ENCODE measurements around the gene TET3. TPM values are rescaled to one million over a fixed set of nuclear protein-coding genes. Genes with fewer than 3 reads are reported as not detected.

Gene TET3
- polyA plus RNA-seq, 1 donor from 2014 or later, result 18.2 TPM

GRCh38 chr2:73983322-73984202 is 1.1 kb upstream of the TET3 start:
- peaks cover 32% of the 10 kb centered on the region for H3K79me2 ChIP-seq (replicated peaks; ENCODE audit: insufficient read depth, low read length)
- H3K36me3 ChIP-seq (ENCODE audit: insufficient read depth, low read length), result no peaks in the 10 kb centered on the region
- H3K9me3 ChIP-seq (ENCODE audit: low read length), result no peaks in the 10 kb centered on the region
- H3K9ac ChIP-seq (ENCODE audit: low read length), result peak overlapping the region; percentile 87
- peak; percentile 9 for TF ChIP-seq SMC3 (conservative IDR thresholded peaks at IDR 0.05; ENCODE audit: poor library complexity)
- TF ChIP-seq POLR2AphosphoS5 (IDR thresholded peaks at IDR 0.05), result no peak
- TF ChIP-seq EZH2 (IDR thresholded peaks at IDR 0.05; ENCODE audit: borderline replicate concordance, insufficient read depth, low read length, poor library complexity, severe bottlenecking), result no peak
- TF ChIP-seq EP300 (conservative IDR thresholded peaks at IDR 0.05; ENCODE audit: poor library complexity, severe bottlenecking), result no peak
- TF ChIP-seq REST (IDR thresholded peaks at IDR 0.05; ENCODE audit: borderline replicate concordance), result no peak
- no peak for TF ChIP-seq MXI1 (conservative IDR thresholded peaks at IDR 0.05; ENCODE audit: poor library complexity, severe bottlenecking)
- no peak for TF ChIP-seq RAD21 (conservative IDR thresholded peaks at IDR 0.05)
- no peak for TF ChIP-seq TAF1 (IDR thresholded peaks at IDR 0.05; ENCODE audit: low read depth)
- peak; percentile 12 for TF ChIP-seq CTCF (IDR thresholded peaks at IDR 0.05; ENCODE audit: poor library complexity, severe bottlenecking)
- peak overlapping the region; percentile 42 for H3K27ac ChIP-seq (ENCODE audit: low read length)
- H3K9me2 ChIP-seq (ENCODE audit: insufficient read depth, low read length), result no peaks in the 10 kb centered on the region
- H3K27me3 ChIP-seq (ENCODE audit: insufficient read depth, low read depth, low read length), result peaks cover 43% of the 10 kb centered on the region
- H2AFZ ChIP-seq (ENCODE audit: low read depth, low read length), result no peak overlapping the region
- H3K4me2 ChIP-seq (ENCODE audit: low read length), result peak overlapping the region; percentile 87
- H3F3A ChIP-seq (ENCODE audit: insufficient read depth, low read length, poor library complexity, severe bottlenecking), result no peaks in the 10 kb centered on the region
- H4K20me1 ChIP-seq (ENCODE audit: insufficient read depth), result no peaks in the 10 kb centered on the region
- H3K4me3 ChIP-seq (ENCODE audit: low read length), result peak overlapping the region; percentile 90

GRCh38 chr2:73984922-73985307 is 205 bp downstream of the TET3 start:
- Histone ChIP-seq H4K20me1 (ENCODE audit: insufficient read depth) (no peaks in the 10 kb centered on the region), H3K27me3 (ENCODE audit: insufficient read depth, low read depth, low read length) (peaks cover 34% of the 10 kb centered on the region), H3K9me3 (ENCODE audit: low read length) (no peaks in the 10 kb centered on the region), H3K4me2 (ENCODE audit: low read length) (no peak overlapping the region), H3K4me3 (ENCODE audit: low read length) (no peak overlapping the region), H2AFZ (ENCODE audit: low read depth, low read length) (no peak overlapping the region), H3K9ac (ENCODE audit: low read length) (peak overlapping the region; percentile 87), H3K27ac (ENCODE audit: low read length) (no peak overlapping the region), H3F3A (ENCODE audit: insufficient read depth, low read length, poor library complexity, severe bottlenecking) (no peaks in the 10 kb centered on the region), H3K79me2 (replicated peaks; ENCODE audit: insufficient read depth, low read length) (peaks cover 45% of the 10 kb centered on the region), H3K36me3 (ENCODE audit: insufficient read depth, low read length) (no peaks in the 10 kb centered on the region), H3K9me2 (ENCODE audit: insufficient read depth, low read length) (no peaks in the 10 kb centered on the region)
- TF ChIP-seq CTCF (IDR thresholded peaks at IDR 0.05; ENCODE audit: poor library complexity, severe bottlenecking) (no peak), REST (IDR thresholded peaks at IDR 0.05; ENCODE audit: borderline replicate concordance) (peak; percentile 35), MXI1 (conservative IDR thresholded peaks at IDR 0.05; ENCODE audit: poor library complexity, severe bottlenecking) (peak; percentile 4), RAD21 (conservative IDR thresholded peaks at IDR 0.05) (no peak), POLR2AphosphoS5 (IDR thresholded peaks at IDR 0.05) (peak; percentile 78), TAF1 (IDR thresholded peaks at IDR 0.05; ENCODE audit: low read depth) (no peak), EP300 (conservative IDR thresholded peaks at IDR 0.05; ENCODE audit: poor library complexity, severe bottlenecking) (no peak), SMC3 (conservative IDR thresholded peaks at IDR 0.05; ENCODE audit: poor library complexity) (no peak), EZH2 (IDR thresholded peaks at IDR 0.05; ENCODE audit: borderline replicate concordance, insufficient read depth, low read length, poor library complexity, severe bottlenecking) (no peak)
